Activated CD4-positive, alpha-beta memory T cell treated with anti-CD3 and anti-CD28 coated beads for 36 hours (primary cell): ENCODE data around the gene DCDC2. TPM values are rescaled to one million over a fixed set of nuclear protein-coding genes. Genes with fewer than 3 reads are reported as not detected.
"Not testable (repeated sequence)": the region's sequence is repeated elsewhere in the genome, so short reads cannot be mapped to it uniquely, and the experiment has no call there.

Experiments used
- CTCF ChIA-PET: fragments of 350-600 bp; sonication (Branson Sonifier 250); formaldehyde crosslinking; loops from one replicate; lab custom pipeline; 2021; ENCODE audit warnings: antibody characterized with exemption, inconsistent platforms; lab: Charles Lee
- POLR2A ChIA-PET: fragments of 350-600 bp; sonication (Branson Sonifier 250); formaldehyde crosslinking; loops from one replicate; lab custom pipeline; 2021; ENCODE audit warnings: antibody characterized with exemption; lab: Charles Lee
- DNase-seq: peaks from one replicate; pipeline ENCODE4 v3.0.0-alpha.2; 2020
- H3K27ac Mint-ChIP-seq: one replicate; pipeline ENCODE4 v1.8.0; 2021; ENCODE audit warnings: mixed read lengths
- H3K27me3 Mint-ChIP-seq: one replicate; pipeline ENCODE4 v1.8.0; 2021; ENCODE audit warnings: mixed read lengths
- H3K36me3 Mint-ChIP-seq: one replicate; pipeline ENCODE4 v1.8.0; 2021; ENCODE audit warnings: mixed read lengths
- H3K4me1 Mint-ChIP-seq: one replicate; pipeline ENCODE4 v1.8.0; 2021; ENCODE audit warnings: low read depth, mixed read lengths
- H3K4me3 Mint-ChIP-seq: one replicate; pipeline ENCODE4 v1.8.0; 2021; ENCODE audit warnings: mild to moderate bottlenecking, mixed read lengths
- H3K9me3 Mint-ChIP-seq: one replicate; pipeline ENCODE4 v1.8.0; 2021; ENCODE audit warnings: mixed read lengths
- intact Hi-C: fragments of 100-400 bp; cut with micrococcal nuclease; formaldehyde crosslinking; loops from one replicate; pipeline ENCODE4 v1.15.1; 2023
- total RNA-seq, 2 experiments: library from RNA; stranded (reverse); gene quantifications; one replicate each; pipeline ENCODE4 v1.2.3, GENCODE V29; 2021

DCDC2 gene
- total RNA-seq, 2 experiments from 2014 or later = 0.31 TPM; not detected in 1

DNA sequence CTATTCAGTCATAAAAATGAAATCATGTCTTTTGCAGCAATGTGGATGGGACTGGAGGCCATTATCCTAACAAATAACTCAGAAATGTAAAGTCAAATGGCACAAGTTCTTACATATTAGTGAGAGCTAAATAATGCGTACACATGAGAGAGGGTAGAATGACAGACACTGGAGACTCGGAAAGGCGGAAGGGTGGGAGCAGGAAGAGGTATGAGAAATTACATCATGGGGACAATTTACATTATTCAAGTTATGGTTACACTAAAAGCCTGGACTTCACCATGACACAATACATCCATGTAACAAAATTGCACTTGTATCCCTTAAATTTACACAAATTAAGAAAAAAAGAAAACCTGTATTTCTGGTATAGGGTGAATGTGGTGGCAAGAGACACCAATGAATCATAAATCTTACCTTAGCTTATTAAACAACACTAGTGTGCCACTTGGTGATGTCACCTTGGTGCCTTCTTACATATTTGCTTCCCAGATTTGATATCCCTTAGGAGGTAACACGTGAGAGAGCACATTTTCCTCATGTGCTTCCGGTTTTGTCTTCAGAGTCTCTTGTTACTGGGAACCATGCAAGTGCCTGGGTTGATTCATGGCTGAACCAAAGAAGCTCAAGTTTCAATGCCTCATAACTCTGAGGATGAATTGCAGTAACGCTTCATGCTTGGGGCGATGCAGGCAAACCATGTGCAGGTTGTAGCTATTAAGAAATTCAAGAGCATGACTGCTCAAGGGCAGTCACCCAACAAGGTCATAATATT, 84.6 kb downstream of the DCDC2 start:
- no peaks in the 10 kb centered on the region for H3K27me3 Mint-ChIP-seq
- no peak overlapping the region for H3K27ac Mint-ChIP-seq
- no peak for DNase-seq
- H3K4me1 Mint-ChIP-seq = no peaks in the 10 kb centered on the region
- H3K36me3 Mint-ChIP-seq = no peaks in the 10 kb centered on the region
- POLR2A ChIA-PET = no interaction called here
- no peak overlapping the region for H3K4me3 Mint-ChIP-seq
- intact Hi-C loops = no loop called here
- H3K9me3 Mint-ChIP-seq = no peaks in the 10 kb centered on the region
- CTCF ChIA-PET = interaction anchor here (0.6 to 3.1 kb wide), 3 partner anchors 10 to 22 kb away, joined by 3 to 15 read pairs (median 3); no protein-coding TSS in a partner anchor

DNA sequence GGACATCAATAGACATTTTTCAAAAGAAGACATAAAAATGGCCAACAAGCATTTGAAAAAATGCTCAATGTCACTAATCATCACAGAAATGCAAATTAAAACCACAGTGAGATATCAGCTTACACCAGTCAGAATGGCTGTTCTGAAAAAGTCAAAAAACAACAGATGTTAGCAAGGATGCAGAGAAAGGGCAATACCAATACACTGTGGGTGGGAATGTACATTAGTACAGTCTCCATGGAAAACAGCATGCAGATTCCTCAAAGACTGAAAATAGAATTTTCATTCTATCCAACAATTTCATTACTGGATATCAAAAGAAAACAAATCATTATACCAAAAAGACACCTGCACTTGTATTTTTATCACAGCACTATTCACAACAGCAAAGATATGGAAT, 85.3 kb downstream of the DCDC2 start:
- Mint-ChIP-seq H3K27ac (no peak overlapping the region), H3K36me3 (no peaks in the 10 kb centered on the region), H3K9me3 (no peaks in the 10 kb centered on the region), H3K4me1 (no peaks in the 10 kb centered on the region), H3K27me3 (no peaks in the 10 kb centered on the region), H3K4me3 (no peak overlapping the region)
- ChIA-PET CTCF (interaction anchor here (3.1 kb wide), 1 partner anchor 11 kb away, joined by 15 read pairs; no protein-coding TSS in a partner anchor), POLR2A (no interaction called here)
- DNase-seq = no peak
- intact Hi-C loops = no loop called here

DNA sequence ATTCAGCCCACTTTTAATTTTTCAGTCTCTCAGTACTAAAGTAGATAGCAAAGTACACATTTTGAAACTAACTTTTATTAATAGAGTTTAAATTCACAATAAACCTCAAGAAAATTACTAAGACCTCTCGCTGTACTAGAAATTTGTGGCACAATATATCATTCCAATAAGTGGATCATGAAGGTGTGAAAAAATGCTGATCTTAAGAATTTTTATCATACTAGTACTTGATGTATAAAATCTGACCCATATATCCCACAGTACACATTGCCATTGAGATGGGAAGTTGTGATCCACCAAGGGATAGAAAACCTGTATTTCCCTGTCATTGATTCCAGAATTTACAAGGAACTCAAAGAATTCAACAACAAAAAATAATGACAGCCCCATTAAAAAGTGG, 85.7 kb downstream of the DCDC2 start:
- ChIA-PET CTCF (no interaction called here), POLR2A (no interaction called here)
- no peaks in the 10 kb centered on the region for H3K9me3 Mint-ChIP-seq
- H3K4me3 Mint-ChIP-seq = no peak overlapping the region
- H3K27me3 Mint-ChIP-seq = no peaks in the 10 kb centered on the region
- no peaks in the 10 kb centered on the region for H3K36me3 Mint-ChIP-seq
- DNase-seq = no peak
- H3K4me1 Mint-ChIP-seq = no peaks in the 10 kb centered on the region
- no peak overlapping the region for H3K27ac Mint-ChIP-seq
- intact Hi-C loops = no loop called here

DNA sequence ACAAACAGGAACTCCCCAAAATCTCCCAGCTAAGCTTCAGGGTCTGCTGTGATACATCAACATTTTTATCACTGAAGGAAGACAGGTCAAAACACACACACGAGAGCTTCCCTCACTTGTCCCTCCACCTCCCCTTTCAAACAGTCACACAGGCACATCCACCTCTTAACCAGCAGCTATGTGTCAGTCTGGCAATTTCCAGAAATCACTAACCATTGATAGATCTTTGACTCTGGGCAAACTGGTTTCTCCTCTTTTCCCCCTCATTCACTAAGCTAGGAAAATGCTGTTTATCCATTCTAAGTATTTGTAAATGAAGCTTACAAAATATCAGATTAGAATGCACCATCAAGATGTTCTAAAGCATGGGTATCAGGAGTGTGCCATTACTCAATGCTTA, 87.8 kb downstream of the DCDC2 start:
- Mint-ChIP-seq H3K9me3 (no peaks in the 10 kb centered on the region), H3K27ac (no peak overlapping the region), H3K27me3 (peaks cover 8% of the 10 kb centered on the region), H3K4me3 (no peak overlapping the region), H3K4me1 (no peaks in the 10 kb centered on the region), H3K36me3 (no peaks in the 10 kb centered on the region)
- CTCF ChIA-PET = no interaction called here
- POLR2A ChIA-PET = no interaction called here
- DNase-seq = no peak
- intact Hi-C loops = no loop called here

DNA sequence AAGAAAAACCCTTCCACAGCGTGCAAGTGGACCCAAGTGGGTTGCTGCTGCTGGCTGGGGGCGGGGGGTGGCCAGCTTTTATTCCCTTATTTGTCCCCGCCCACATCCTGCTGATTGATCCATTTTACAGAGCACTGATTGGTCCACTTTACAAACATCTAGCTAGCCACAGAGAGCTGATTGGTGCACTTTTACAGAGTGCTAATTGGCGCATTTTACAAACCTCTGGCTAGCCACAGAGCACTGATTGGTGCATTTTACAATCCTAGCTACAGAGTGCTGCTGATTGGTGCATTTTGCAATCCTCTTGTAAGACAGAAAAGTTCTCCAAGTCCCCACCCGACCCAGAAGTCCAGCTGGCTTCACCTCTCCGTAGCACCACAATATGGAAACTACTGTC, 99.6 kb downstream of the DCDC2 start:
- CTCF ChIA-PET = interaction anchor here (0.8 to 1.3 kb wide), 3 partner anchors 15 to 36 kb away, joined by 3 to 5 read pairs (median 4); no protein-coding TSS in a partner anchor
- POLR2A ChIA-PET = not testable (repeated sequence)

DNA sequence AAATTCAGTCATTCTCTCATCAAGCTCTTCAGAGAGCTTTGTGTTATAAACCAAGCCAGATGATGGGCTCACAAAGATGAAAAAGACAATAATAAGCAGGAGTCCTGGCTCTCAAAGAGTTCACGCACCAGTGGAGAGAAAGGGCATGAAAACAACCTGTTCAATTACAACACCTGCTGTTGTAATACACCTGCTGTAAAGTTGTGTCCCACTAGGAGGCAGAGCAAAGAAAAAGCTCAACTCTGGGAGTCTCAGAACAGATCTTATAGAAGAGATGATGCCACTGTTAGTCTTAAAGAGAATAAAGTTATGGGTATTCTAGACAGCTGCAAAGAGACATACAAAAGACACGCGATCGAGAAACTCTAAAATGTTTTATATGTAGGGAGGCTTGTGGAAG, 100.6 kb downstream of the DCDC2 start:
- no peak overlapping the region for H3K27ac Mint-ChIP-seq
- no peaks in the 10 kb centered on the region for H3K36me3 Mint-ChIP-seq
- H3K4me3 Mint-ChIP-seq = no peak overlapping the region
- H3K9me3 Mint-ChIP-seq = peaks cover 10% of the 10 kb centered on the region
- ChIA-PET CTCF (interaction anchor here (0.8 to 1.3 kb wide), 3 partner anchors 16 to 35 kb away, joined by 3 to 5 read pairs (median 4); no protein-coding TSS in a partner anchor), POLR2A (no interaction called here)
- no peak for DNase-seq
- H3K4me1 Mint-ChIP-seq = peaks cover 11% of the 10 kb centered on the region
- intact Hi-C loops = no loop called here
- peaks cover 13% of the 10 kb centered on the region for H3K27me3 Mint-ChIP-seq

More for the DNA sequence above, 99.6 kb downstream of the DCDC2 start:
- H3K4me3 Mint-ChIP-seq, intact Hi-C loops, H3K27ac Mint-ChIP-seq, DNase-seq, H3K9me3 Mint-ChIP-seq, H3K36me3 Mint-ChIP-seq: not testable (repeated sequence)
- H3K27me3 Mint-ChIP-seq = peaks cover 16% of the 10 kb centered on the region
- peaks cover 11% of the 10 kb centered on the region for H3K4me1 Mint-ChIP-seq

DNA sequence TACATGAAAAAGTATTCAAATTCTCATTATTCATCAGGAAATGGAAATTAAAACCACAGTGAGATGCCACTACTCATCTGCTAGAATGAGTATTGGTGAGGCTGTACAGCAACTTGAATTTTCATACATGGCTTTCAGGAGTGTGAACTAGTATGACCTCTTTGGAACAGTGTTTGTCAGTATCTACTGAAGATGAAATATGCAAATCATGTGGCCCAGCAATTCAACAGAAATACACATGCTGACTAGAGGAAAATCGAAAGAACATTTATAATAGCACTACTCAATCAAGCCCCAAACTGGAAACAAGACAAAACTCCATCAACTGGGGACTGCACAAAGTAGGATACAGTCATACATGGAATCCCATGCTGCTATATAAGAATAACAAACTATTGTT, 102.2 kb downstream of the DCDC2 start:
- peaks cover 12% of the 10 kb centered on the region for H3K9me3 Mint-ChIP-seq
- H3K27ac Mint-ChIP-seq = no peak overlapping the region
- H3K4me3 Mint-ChIP-seq = no peak overlapping the region
- H3K4me1 Mint-ChIP-seq = peaks cover 11% of the 10 kb centered on the region
- ChIA-PET CTCF (no interaction called here), POLR2A (interaction anchor here (0.6 kb wide), 1 partner anchor 9 kb away, joined by 3 read pairs; no protein-coding TSS in a partner anchor)
- no peak for DNase-seq
- intact Hi-C loops = no loop called here
- H3K36me3 Mint-ChIP-seq = no peaks in the 10 kb centered on the region
- H3K27me3 Mint-ChIP-seq = peaks cover 9% of the 10 kb centered on the region

DNA sequence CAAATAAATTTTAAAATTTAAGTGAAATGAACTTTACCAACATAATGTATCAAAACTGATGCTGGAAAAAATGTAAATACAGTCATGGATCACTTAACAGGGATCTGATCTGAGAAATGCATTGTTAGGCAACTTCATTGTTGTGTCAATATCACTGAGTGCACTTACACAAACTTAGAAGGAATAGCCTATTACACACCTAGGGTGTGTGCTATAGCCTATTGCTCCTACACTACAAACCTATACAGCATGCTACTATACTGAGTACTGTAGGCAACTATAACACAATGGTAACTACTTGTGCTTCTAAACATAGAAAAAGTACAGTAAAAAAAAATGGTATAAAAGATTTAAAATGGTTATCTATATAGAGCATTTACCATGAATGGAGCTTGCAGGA, 104.5 kb downstream of the DCDC2 start:
- no peaks in the 10 kb centered on the region for H3K36me3 Mint-ChIP-seq
- H3K4me3 Mint-ChIP-seq = no peak overlapping the region
- H3K4me1 Mint-ChIP-seq = peaks cover 11% of the 10 kb centered on the region
- ChIA-PET CTCF (interaction anchor here (1.6 kb wide), 1 partner anchor 106 kb away, joined by 4 read pairs; no protein-coding TSS in a partner anchor), POLR2A (no interaction called here)
- H3K27ac Mint-ChIP-seq = no peak overlapping the region
- peaks cover 12% of the 10 kb centered on the region for H3K9me3 Mint-ChIP-seq
- peaks cover 6% of the 10 kb centered on the region for H3K27me3 Mint-ChIP-seq
- intact Hi-C loops = no loop called here
- DNase-seq = no peak

DNA sequence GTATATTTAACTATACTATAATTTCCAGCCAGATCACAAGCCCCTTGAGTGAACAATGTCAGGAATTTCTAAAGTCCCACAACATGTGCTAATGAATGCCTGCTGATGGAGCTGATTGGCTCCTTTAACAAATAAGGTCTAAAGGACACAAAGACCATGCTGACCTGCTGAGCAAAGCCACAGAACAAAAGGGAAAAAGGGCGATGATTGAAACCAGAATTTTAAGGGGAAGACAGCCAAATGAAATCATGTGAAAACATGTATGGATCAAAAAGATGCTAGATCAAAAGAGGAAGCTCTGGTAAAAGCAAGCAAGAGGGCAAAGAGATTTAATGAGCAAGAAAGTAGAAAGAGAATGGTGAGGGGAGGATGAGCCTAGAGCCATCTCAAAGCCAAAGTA, 105.6 kb downstream of the DCDC2 start:
- Mint-ChIP-seq H3K36me3 (no peaks in the 10 kb centered on the region), H3K4me3 (no peak overlapping the region), H3K27me3 (peaks cover 5% of the 10 kb centered on the region), H3K27ac (no peak overlapping the region), H3K9me3 (peaks cover 12% of the 10 kb centered on the region), H3K4me1 (peaks cover 11% of the 10 kb centered on the region)
- ChIA-PET POLR2A (no interaction called here), CTCF (interaction anchor here (1.6 kb wide), 1 partner anchor 107 kb away, joined by 4 read pairs; no protein-coding TSS in a partner anchor)
- intact Hi-C loops = no loop called here
- DNase-seq = no peak

DNA sequence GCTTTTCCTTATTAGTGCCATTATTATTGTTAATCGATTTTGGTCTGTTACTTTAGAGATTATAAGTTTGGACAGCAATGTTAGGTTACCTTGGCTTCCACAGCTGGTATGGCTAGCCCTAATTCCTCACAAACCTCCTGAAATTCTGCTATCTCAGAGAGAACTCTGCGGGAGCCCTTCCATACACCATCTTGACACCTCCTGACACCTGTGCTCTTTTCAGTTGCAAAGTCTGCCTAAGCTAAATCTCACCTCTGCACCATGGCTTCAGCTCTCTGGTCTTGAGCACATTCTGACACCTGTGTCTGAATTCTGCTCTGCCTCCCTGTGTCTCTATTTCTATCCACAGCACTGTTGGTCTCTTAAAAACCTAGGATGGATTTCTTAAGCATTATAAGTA, 106.5 kb downstream of the DCDC2 start:
- Mint-ChIP-seq H3K36me3 (no peaks in the 10 kb centered on the region), H3K4me1 (peaks cover 11% of the 10 kb centered on the region), H3K9me3 (peaks cover 12% of the 10 kb centered on the region), H3K27ac (no peak overlapping the region), H3K4me3 (no peak overlapping the region), H3K27me3 (peaks cover 6% of the 10 kb centered on the region)
- ChIA-PET POLR2A (no interaction called here), CTCF (interaction anchor here (1.0 kb wide), 1 partner anchor 22 kb away, joined by 3 read pairs; no protein-coding TSS in a partner anchor)
- DNase-seq = no peak
- intact Hi-C loops = no loop called here

DNA sequence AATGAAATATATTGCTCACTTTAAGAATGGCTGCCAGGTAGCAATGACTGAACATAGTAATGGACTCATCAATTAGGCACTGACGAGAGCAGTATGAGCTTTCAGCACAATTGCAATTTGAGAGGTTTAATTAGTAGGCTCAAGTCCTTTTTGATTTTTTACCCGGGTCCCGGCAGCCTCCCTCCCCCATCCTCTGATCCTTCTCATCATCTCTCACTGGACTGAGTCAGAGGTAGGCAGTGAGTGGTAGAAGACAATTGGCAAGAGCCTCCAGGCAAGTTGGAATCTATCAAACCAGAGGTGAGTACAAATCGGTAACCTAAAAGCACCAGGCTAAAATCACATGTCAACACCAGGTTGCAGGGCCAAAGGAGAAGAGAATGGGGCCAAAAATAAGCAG, 107.9 kb downstream of the DCDC2 start:
- Mint-ChIP-seq H3K27me3 (peaks cover 6% of the 10 kb centered on the region), H3K9me3 (peaks cover 10% of the 10 kb centered on the region), H3K4me3 (no peak overlapping the region), H3K27ac (no peak overlapping the region), H3K4me1 (peaks cover 1% of the 10 kb centered on the region), H3K36me3 (no peaks in the 10 kb centered on the region)
- DNase-seq = no peak
- POLR2A ChIA-PET = no interaction called here
- CTCF ChIA-PET = no interaction called here
- intact Hi-C loops = no loop called here

DNA sequence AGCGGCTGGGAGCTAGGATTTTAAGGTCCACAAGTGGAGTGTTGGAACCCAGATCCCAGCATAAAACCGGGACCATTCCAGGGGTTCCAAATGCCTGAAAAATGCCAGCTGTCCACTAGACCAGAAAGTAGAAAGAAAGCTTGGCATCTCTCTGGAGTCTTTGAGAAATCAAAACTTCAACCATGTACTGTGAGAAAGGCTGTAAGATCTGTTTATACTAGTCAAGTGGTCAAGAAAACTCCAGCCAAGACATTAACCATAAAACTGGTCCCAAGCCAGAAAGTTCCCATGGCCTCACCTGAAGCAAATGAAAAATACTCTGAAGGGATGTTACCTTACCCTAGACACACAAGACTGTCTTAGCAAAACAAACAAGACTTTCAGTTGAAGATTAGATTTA, 112.6 kb downstream of the DCDC2 start:
- POLR2A ChIA-PET = no interaction called here
- CTCF ChIA-PET = no interaction called here
- Mint-ChIP-seq H3K27me3 (peaks cover 7% of the 10 kb centered on the region), H3K36me3 (no peaks in the 10 kb centered on the region), H3K4me3 (no peak overlapping the region), H3K4me1 (no peaks in the 10 kb centered on the region), H3K9me3 (no peaks in the 10 kb centered on the region), H3K27ac (no peak overlapping the region)
- no peak for DNase-seq
- intact Hi-C loops = no loop called here
